Amniotic stem cell (primary cell): Measurements from ENCODE around the gene YJU2.
"Not testable (repeated sequence)": the region's sequence is repeated elsewhere in the genome, so short reads cannot be mapped to it uniquely, and the experiment has no call there.

ENCODE experiments used
- DNase-seq: peaks from one replicate; lab custom pipeline; 2025; lab: John Stamatoyannopoulos, UW

YJU2 gene

GRCh38 chr19:4267901-4268815, 21.3 kb downstream of the YJU2 start:
- DNase-seq = no peak

- DNase-seq = no peak
Measured at GRCh38 chr19:4268816-4269430, 22.0 kb downstream of the YJU2 start.

GRCh38 chr19:4272894-4273293, 26.0 kb downstream of the YJU2 start:
- no peak for DNase-seq

- DNase-seq = not testable (repeated sequence)
Measured at GRCh38 chr19:4274321-4274686, 27.4 kb downstream of the YJU2 start.

- no peak for DNase-seq
Measured at GRCh38 chr19:4277191-4277696, 30.4 kb downstream of the YJU2 start.

GRCh38 chr19:4278010-4278409, 31.1 kb downstream of the YJU2 start:
- no peak for DNase-seq

- DNase-seq = no peak
Measured at GRCh38 chr19:4278419-4279266, 31.8 kb downstream of the YJU2 start, which contains the start of gene SHD. Gene SHD, plus strand, starts transcription at chr19:4279266. Its CDS starts 798 bp downstream, at chr19:4280064.

GRCh38 chr19:4279267-4279529, 32.3 kb downstream of the YJU2 start:
- no peak for DNase-seq

- DNase-seq = no peak
Measured at GRCh38 chr19:4279530-4280422, 32.9 kb downstream of the YJU2 start.

GRCh38 chr19:4284176-4284958, 37.5 kb downstream of the YJU2 start:
- no peak for DNase-seq

GRCh38 chr19:4284974-4285373, 38.1 kb downstream of the YJU2 start:
- DNase-seq = no peak

GRCh38 chr19:4286141-4286540, 39.3 kb downstream of the YJU2 start:
- not testable (repeated sequence) for DNase-seq

GRCh38 chr19:4288091-4288777, 41.4 kb downstream of the YJU2 start:
- DNase-seq = no peak

GRCh38 chr19:4291184-4291732, 44.4 kb downstream of the YJU2 start:
- DNase-seq = no peak

GRCh38 chr19:4292515-4292914, 45.6 kb downstream of the YJU2 start:
- DNase-seq = no peak

GRCh38 chr19:4294389-4294788, 47.5 kb downstream of the YJU2 start:
- DNase-seq = no peak

GRCh38 chr19:4295972-4296771, 49.3 kb downstream of the YJU2 start:
- DNase-seq = no peak

- no peak for DNase-seq
Measured at GRCh38 chr19:4297901-4298809, 51.3 kb downstream of the YJU2 start.
